VCaP (cell line): ENCODE data around the gene CALN1.

Experiments used
- H3K27ac ChIP-seq: fragments of 450-650 bp; 2 replicates; pipeline ENCODE4 v1.5.1; 2017
- CTCF ChIP-seq: fragments of 450-650 bp; conservative IDR thresholded peaks from 2 replicates; pipeline ENCODE4 v1.5.1; 2017; ENCODE audit warnings: mild to moderate bottlenecking, moderate library complexity

CALN1 gene

GRCh38 chr7:71896535-71896934 lies 515.6 kb downstream of the CALN1 start:
- no peak for TF ChIP-seq CTCF
- no peak overlapping the region for H3K27ac ChIP-seq

GRCh38 chr7:71886046-71886445 lies 526.1 kb downstream of the CALN1 start:
- H3K27ac ChIP-seq = no peak overlapping the region
- no peak for TF ChIP-seq CTCF

- H3K27ac ChIP-seq = no peak overlapping the region
- TF ChIP-seq CTCF = no peak
These were observed 526.7 kb downstream of the CALN1 start for GRCh38 chr7:71885487-71885886.

GRCh38 chr7:71883415-71883814 lies 528.7 kb downstream of the CALN1 start:
- no peak overlapping the region for H3K27ac ChIP-seq
- no peak for TF ChIP-seq CTCF

- H3K27ac ChIP-seq = no peak overlapping the region
- peak; percentile 68 for TF ChIP-seq CTCF
These were observed 540.7 kb downstream of the CALN1 start for GRCh38 chr7:71871446-71871845.

- no peak for TF ChIP-seq CTCF
- H3K27ac ChIP-seq = no peak overlapping the region
These were observed 541.3 kb downstream of the CALN1 start for GRCh38 chr7:71870812-71871211.

GRCh38 chr7:71868797-71869196 lies 543.3 kb downstream of the CALN1 start:
- H3K27ac ChIP-seq = no peak overlapping the region
- no peak for TF ChIP-seq CTCF

- TF ChIP-seq CTCF = no peak
- no peak overlapping the region for H3K27ac ChIP-seq
These were observed 544.5 kb downstream of the CALN1 start for GRCh38 chr7:71867626-71868025.
